Endothelial cell (in vitro differentiated cells): ENCODE data around the gene LYPD6B. TPM values are rescaled to one million over a fixed set of nuclear protein-coding genes. Genes with fewer than 3 reads are reported as not detected.

Source experiments
- DNase-seq: peaks from one replicate; pipeline ENCODE4 v3.0.0; 2021; ENCODE audit warnings: low spot score
- H3K27ac Mint-ChIP-seq: one replicate; pipeline ENCODE4 v1.8.0; 2021; ENCODE audit warnings: mixed read lengths, inconsistent platforms; ENCODE audit not compliant: unreplicated experiment
- H3K27me3 Mint-ChIP-seq: one replicate; pipeline ENCODE4 v1.8.0; 2021; ENCODE audit warnings: mild to moderate bottlenecking, moderate library complexity, mixed read lengths, inconsistent platforms; ENCODE audit not compliant: unreplicated experiment
- H3K36me3 Mint-ChIP-seq: one replicate; pipeline ENCODE4 v1.8.0; 2021; ENCODE audit warnings: mild to moderate bottlenecking, low read depth, mixed read lengths, inconsistent platforms; ENCODE audit not compliant: unreplicated experiment
- H3K4me1 Mint-ChIP-seq: one replicate; pipeline ENCODE4 v1.8.0; 2021; ENCODE audit warnings: mild to moderate bottlenecking, mixed read lengths, inconsistent platforms; ENCODE audit not compliant: unreplicated experiment
- H3K4me3 Mint-ChIP-seq: one replicate; pipeline ENCODE4 v1.8.0; 2021; ENCODE audit warnings: mild to moderate bottlenecking, mixed read lengths, inconsistent platforms; ENCODE audit not compliant: unreplicated experiment
- H3K9me3 Mint-ChIP-seq: one replicate; pipeline ENCODE4 v1.8.0; 2021; ENCODE audit warnings: mixed read lengths, inconsistent platforms; ENCODE audit not compliant: unreplicated experiment
- CTCF ChIP-seq: fragments of 200-600 bp; sonication (generic); IDR thresholded peaks from one replicate; pipeline ENCODE4 v1.5.0; 2021; ENCODE audit warnings: antibody characterized with exemption; ENCODE audit not compliant: unreplicated experiment
- total RNA-seq: library from RNA; stranded (reverse); fragmentation: NEBNext Ultra II Directional; extraction: Animal tissue kit (Norgen Biotek cat#: 25700); gene quantifications from one replicate; pipeline ENCODE4 v1.2.1, GENCODE V29; 2021; ENCODE audit not compliant: unreplicated experiment

Gene LYPD6B
- total RNA-seq, 1 donor from 2014 or later = 4.8 TPM

GRCh38 chr2:149021761-149022160, 16.7 kb upstream of the LYPD6B start:
- Mint-ChIP-seq H3K9me3 (no peaks in the 10 kb centered on the region), H3K27ac (no peak overlapping the region), H3K27me3 (no peaks in the 10 kb centered on the region), H3K4me1 (peaks cover 3% of the 10 kb centered on the region), H3K36me3 (peaks cover 11% of the 10 kb centered on the region), H3K4me3 (no peak overlapping the region)
- DNase-seq = no peak
- no peak for TF ChIP-seq CTCF

GRCh38 chr2:149023091-149023490, 15.4 kb upstream of the LYPD6B start:
- no peak for DNase-seq
- Mint-ChIP-seq H3K9me3 (no peaks in the 10 kb centered on the region), H3K27me3 (no peaks in the 10 kb centered on the region), H3K27ac (no peak overlapping the region), H3K36me3 (peaks cover 11% of the 10 kb centered on the region), H3K4me3 (no peak overlapping the region), H3K4me1 (no peaks in the 10 kb centered on the region)
- no peak for TF ChIP-seq CTCF

- Mint-ChIP-seq H3K27me3 (peaks cover 5% of the 10 kb centered on the region), H3K27ac (no peak overlapping the region), H3K9me3 (no peaks in the 10 kb centered on the region), H3K4me3 (no peak overlapping the region), H3K36me3 (peaks cover 6% of the 10 kb centered on the region), H3K4me1 (peaks cover 18% of the 10 kb centered on the region)
- no peak for DNase-seq
- no peak for TF ChIP-seq CTCF
Observed at GRCh38 chr2:149027590-149028250, 10.8 kb upstream of the LYPD6B start.

GRCh38 chr2:149028377-149028776, 10.1 kb upstream of the LYPD6B start:
- peaks cover under 1% of the 10 kb centered on the region for H3K36me3 Mint-ChIP-seq
- TF ChIP-seq CTCF = no peak
- peaks cover 6% of the 10 kb centered on the region for H3K27me3 Mint-ChIP-seq
- no peak for DNase-seq
- H3K4me1 Mint-ChIP-seq = peaks cover 22% of the 10 kb centered on the region
- no peak overlapping the region for H3K27ac Mint-ChIP-seq
- H3K4me3 Mint-ChIP-seq = no peak overlapping the region
- no peaks in the 10 kb centered on the region for H3K9me3 Mint-ChIP-seq

GRCh38 chr2:149028891-149029290, 9.6 kb upstream of the LYPD6B start:
- peaks cover 26% of the 10 kb centered on the region for H3K4me1 Mint-ChIP-seq
- no peaks in the 10 kb centered on the region for H3K36me3 Mint-ChIP-seq
- H3K9me3 Mint-ChIP-seq = no peaks in the 10 kb centered on the region
- peaks cover 6% of the 10 kb centered on the region for H3K27me3 Mint-ChIP-seq
- no peak overlapping the region for H3K27ac Mint-ChIP-seq
- no peak for DNase-seq
- no peak for TF ChIP-seq CTCF
- no peak overlapping the region for H3K4me3 Mint-ChIP-seq
